Activated naive CD4-positive, alpha-beta T cell treated with anti-CD3 and anti-CD28 coated beads, Interleukin-2, amount 50 U/mL, for 24 hours (primary cell): Measurements from ENCODE around the gene TOR4A.
A peak's percentile ranks its signal among the peaks of the same experiment; 100 is the strongest.
"Not testable (repeated sequence)": the region's sequence is repeated elsewhere in the genome, so short reads cannot be mapped to it uniquely, and the experiment has no call there.

ENCODE experiments used
- H3K27ac Mint-ChIP-seq: one replicate; pipeline ENCODE4 v1.8.0; 2021; ENCODE audit warnings: mild to moderate bottlenecking, mixed read lengths
- H3K27me3 Mint-ChIP-seq: one replicate; pipeline ENCODE4 v1.8.0; 2021; ENCODE audit warnings: mixed read lengths
- H3K36me3 Mint-ChIP-seq: one replicate; pipeline ENCODE4 v1.8.0; 2021; ENCODE audit warnings: mixed read lengths
- H3K4me1 Mint-ChIP-seq: one replicate; pipeline ENCODE4 v1.8.0; 2021; ENCODE audit warnings: mixed read lengths
- H3K4me3 Mint-ChIP-seq: one replicate; pipeline ENCODE4 v1.8.0; 2021; ENCODE audit warnings: mild to moderate bottlenecking, mixed read lengths
- H3K9me3 Mint-ChIP-seq: one replicate; pipeline ENCODE4 v1.8.0; 2021; ENCODE audit warnings: mixed read lengths

Gene TOR4A

GRCh38 chr9:137235424-137236237 lies 41.9 kb upstream of the TOR4A start:
- Mint-ChIP-seq H3K9me3 (no peaks in the 10 kb centered on the region), H3K4me1 (peaks cover 9% of the 10 kb centered on the region), H3K4me3 (no peak overlapping the region), H3K36me3 (no peaks in the 10 kb centered on the region), H3K27me3 (no peaks in the 10 kb centered on the region), H3K27ac (no peak overlapping the region)

- peaks cover 9% of the 10 kb centered on the region for H3K4me1 Mint-ChIP-seq
- no peaks in the 10 kb centered on the region for H3K36me3 Mint-ChIP-seq
- H3K27ac Mint-ChIP-seq, result no peak overlapping the region
- no peaks in the 10 kb centered on the region for H3K27me3 Mint-ChIP-seq
- no peak overlapping the region for H3K4me3 Mint-ChIP-seq
- no peaks in the 10 kb centered on the region for H3K9me3 Mint-ChIP-seq
Observed at GRCh38 chr9:137236238-137236935, 41.1 kb upstream of the TOR4A start.

- H3K4me1 Mint-ChIP-seq, result peaks cover 9% of the 10 kb centered on the region
- H3K27ac Mint-ChIP-seq, result no peak overlapping the region
- no peaks in the 10 kb centered on the region for H3K9me3 Mint-ChIP-seq
- no peaks in the 10 kb centered on the region for H3K27me3 Mint-ChIP-seq
- H3K4me3 Mint-ChIP-seq, result no peak overlapping the region
- H3K36me3 Mint-ChIP-seq, result no peaks in the 10 kb centered on the region
Observed at GRCh38 chr9:137236936-137237421, 40.5 kb upstream of the TOR4A start.

- H3K9me3 Mint-ChIP-seq, result no peaks in the 10 kb centered on the region
- no peak overlapping the region for H3K27ac Mint-ChIP-seq
- peaks cover 7% of the 10 kb centered on the region for H3K36me3 Mint-ChIP-seq
- H3K4me3 Mint-ChIP-seq, result no peak overlapping the region
- no peaks in the 10 kb centered on the region for H3K27me3 Mint-ChIP-seq
- peaks cover 16% of the 10 kb centered on the region for H3K4me1 Mint-ChIP-seq
Observed at GRCh38 chr9:137237759-137238726, 39.5 kb upstream of the TOR4A start.

GRCh38 chr9:137239541-137240200 lies 37.9 kb upstream of the TOR4A start:
- H3K36me3 Mint-ChIP-seq, H3K9me3 Mint-ChIP-seq, H3K27me3 Mint-ChIP-seq, H3K27ac Mint-ChIP-seq: not testable (repeated sequence)
- Mint-ChIP-seq H3K4me3 (peak overlapping the region; percentile 81), H3K4me1 (peaks cover 16% of the 10 kb centered on the region)

- H3K4me1 Mint-ChIP-seq, result peaks cover 16% of the 10 kb centered on the region
- peak overlapping the region; percentile 81 for H3K4me3 Mint-ChIP-seq
- peaks cover 9% of the 10 kb centered on the region for H3K36me3 Mint-ChIP-seq
- H3K27ac Mint-ChIP-seq, result no peak overlapping the region
- no peaks in the 10 kb centered on the region for H3K27me3 Mint-ChIP-seq
- no peaks in the 10 kb centered on the region for H3K9me3 Mint-ChIP-seq
Observed at GRCh38 chr9:137240318-137240840, 37.1 kb upstream of the TOR4A start.

- peak within 1 kb of the TSS; percentile 96 for H3K27ac Mint-ChIP-seq
- peak within 1 kb of the TSS; percentile 93 for H3K4me3 Mint-ChIP-seq
- H3K27me3 Mint-ChIP-seq, result no peaks in the 10 kb centered on the region
- H3K36me3 Mint-ChIP-seq, result peaks cover 9% of the 10 kb centered on the region
- peaks cover 16% of the 10 kb centered on the region for H3K4me1 Mint-ChIP-seq
- H3K9me3 Mint-ChIP-seq, result no peaks in the 10 kb centered on the region
Observed at GRCh38 chr9:137240841-137241489, 36.6 kb upstream of the TOR4A start, which contains the start of gene TUBB4B. Gene TUBB4B, plus strand, starts transcription at chr9:137241287. Its CDS starts 74 bp downstream, at chr9:137241361.

- H3K36me3 Mint-ChIP-seq, result peaks cover 9% of the 10 kb centered on the region
- no peaks in the 10 kb centered on the region for H3K27me3 Mint-ChIP-seq
- H3K4me3 Mint-ChIP-seq, result peak overlapping the region; percentile 93
- H3K4me1 Mint-ChIP-seq, result peaks cover 16% of the 10 kb centered on the region
- peak overlapping the region; percentile 72 for H3K27ac Mint-ChIP-seq
- H3K9me3 Mint-ChIP-seq, result no peaks in the 10 kb centered on the region
Observed at GRCh38 chr9:137241490-137242268, 35.8 kb upstream of the TOR4A start.

GRCh38 chr9:137242269-137243203 lies 35.0 kb upstream of the TOR4A start:
- Mint-ChIP-seq H3K4me3 (peak overlapping the region; percentile 87), H3K27me3 (no peaks in the 10 kb centered on the region), H3K4me1 (peaks cover 13% of the 10 kb centered on the region), H3K27ac (peak overlapping the region; percentile 68), H3K36me3 (peaks cover 9% of the 10 kb centered on the region), H3K9me3 (no peaks in the 10 kb centered on the region)

- H3K27me3 Mint-ChIP-seq, H3K36me3 Mint-ChIP-seq, H3K27ac Mint-ChIP-seq, H3K4me3 Mint-ChIP-seq, H3K9me3 Mint-ChIP-seq: not testable (repeated sequence)
- peaks cover 13% of the 10 kb centered on the region for H3K4me1 Mint-ChIP-seq
Observed at GRCh38 chr9:137243266-137243625, 34.3 kb upstream of the TOR4A start.

GRCh38 chr9:137243626-137244485 lies 33.7 kb upstream of the TOR4A start:
- Mint-ChIP-seq H3K4me3 (no peak overlapping the region), H3K27ac (no peak overlapping the region), H3K9me3 (no peaks in the 10 kb centered on the region), H3K36me3 (peaks cover 9% of the 10 kb centered on the region), H3K4me1 (peaks cover 11% of the 10 kb centered on the region), H3K27me3 (no peaks in the 10 kb centered on the region)
